Retinal pigment epithelial cell (primary cell): ENCODE data around the gene TNS3.

Source experiments
- DNase-seq: peaks from one replicate; pipeline ENCODE4 v3.0.0-alpha.2; 2010; ENCODE audit warnings: low read depth
- H3K4me3 ChIP-seq: 2 replicates; pipeline ENCODE4 v1.5.1; 2011; ENCODE audit warnings: mild to moderate bottlenecking, low read length, control low read depth, moderate library complexity
- TF ChIP-seq, protein P1 (sequence below): conservative IDR thresholded peaks from 2 replicates; pipeline ENCODE4 v1.5.1; 2011; ENCODE audit warnings: low read depth, low read length, control low read depth, inconsistent platforms

TNS3 gene

DNA sequence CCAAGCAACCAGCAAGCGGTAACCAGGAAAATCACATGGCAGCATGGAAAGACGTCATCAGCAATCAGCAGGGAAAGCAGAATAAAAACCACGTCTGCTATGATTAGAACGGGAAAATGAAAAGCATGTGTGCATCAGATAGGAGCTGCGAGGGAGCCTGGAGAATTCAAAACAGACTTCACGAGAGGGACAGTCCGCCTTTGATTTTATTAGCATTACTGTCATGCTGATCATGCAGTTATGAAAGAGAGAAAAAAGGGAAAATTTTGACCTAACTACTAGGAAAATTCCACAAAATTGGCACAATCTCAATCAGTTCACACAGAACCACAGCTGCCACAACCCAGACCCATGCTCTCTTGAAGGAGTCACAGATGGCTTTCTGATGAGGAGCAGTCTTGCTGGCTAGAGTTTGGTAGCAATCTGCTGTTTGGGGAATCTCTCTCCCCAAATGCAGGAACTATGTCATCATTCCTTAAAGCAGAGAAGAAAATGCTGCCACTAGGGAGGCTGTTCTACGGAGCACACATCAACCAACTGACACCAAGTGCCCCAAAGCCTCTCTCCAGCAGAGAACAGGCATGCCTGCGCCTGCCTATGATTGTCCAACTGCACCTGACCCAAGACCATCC is 295.9 kb downstream of the TNS3 start:
- TF ChIP-seq, protein P1, sequence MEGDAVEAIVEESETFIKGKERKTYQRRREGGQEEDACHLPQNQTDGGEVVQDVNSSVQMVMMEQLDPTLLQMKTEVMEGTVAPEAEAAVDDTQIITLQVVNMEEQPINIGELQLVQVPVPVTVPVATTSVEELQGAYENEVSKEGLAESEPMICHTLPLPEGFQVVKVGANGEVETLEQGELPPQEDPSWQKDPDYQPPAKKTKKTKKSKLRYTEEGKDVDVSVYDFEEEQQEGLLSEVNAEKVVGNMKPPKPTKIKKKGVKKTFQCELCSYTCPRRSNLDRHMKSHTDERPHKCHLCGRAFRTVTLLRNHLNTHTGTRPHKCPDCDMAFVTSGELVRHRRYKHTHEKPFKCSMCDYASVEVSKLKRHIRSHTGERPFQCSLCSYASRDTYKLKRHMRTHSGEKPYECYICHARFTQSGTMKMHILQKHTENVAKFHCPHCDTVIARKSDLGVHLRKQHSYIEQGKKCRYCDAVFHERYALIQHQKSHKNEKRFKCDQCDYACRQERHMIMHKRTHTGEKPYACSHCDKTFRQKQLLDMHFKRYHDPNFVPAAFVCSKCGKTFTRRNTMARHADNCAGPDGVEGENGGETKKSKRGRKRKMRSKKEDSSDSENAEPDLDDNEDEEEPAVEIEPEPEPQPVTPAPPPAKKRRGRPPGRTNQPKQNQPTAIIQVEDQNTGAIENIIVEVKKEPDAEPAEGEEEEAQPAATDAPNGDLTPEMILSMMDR, result peak; percentile 4
- H3K4me3 ChIP-seq, result no peak overlapping the region
- no peak for DNase-seq

DNA sequence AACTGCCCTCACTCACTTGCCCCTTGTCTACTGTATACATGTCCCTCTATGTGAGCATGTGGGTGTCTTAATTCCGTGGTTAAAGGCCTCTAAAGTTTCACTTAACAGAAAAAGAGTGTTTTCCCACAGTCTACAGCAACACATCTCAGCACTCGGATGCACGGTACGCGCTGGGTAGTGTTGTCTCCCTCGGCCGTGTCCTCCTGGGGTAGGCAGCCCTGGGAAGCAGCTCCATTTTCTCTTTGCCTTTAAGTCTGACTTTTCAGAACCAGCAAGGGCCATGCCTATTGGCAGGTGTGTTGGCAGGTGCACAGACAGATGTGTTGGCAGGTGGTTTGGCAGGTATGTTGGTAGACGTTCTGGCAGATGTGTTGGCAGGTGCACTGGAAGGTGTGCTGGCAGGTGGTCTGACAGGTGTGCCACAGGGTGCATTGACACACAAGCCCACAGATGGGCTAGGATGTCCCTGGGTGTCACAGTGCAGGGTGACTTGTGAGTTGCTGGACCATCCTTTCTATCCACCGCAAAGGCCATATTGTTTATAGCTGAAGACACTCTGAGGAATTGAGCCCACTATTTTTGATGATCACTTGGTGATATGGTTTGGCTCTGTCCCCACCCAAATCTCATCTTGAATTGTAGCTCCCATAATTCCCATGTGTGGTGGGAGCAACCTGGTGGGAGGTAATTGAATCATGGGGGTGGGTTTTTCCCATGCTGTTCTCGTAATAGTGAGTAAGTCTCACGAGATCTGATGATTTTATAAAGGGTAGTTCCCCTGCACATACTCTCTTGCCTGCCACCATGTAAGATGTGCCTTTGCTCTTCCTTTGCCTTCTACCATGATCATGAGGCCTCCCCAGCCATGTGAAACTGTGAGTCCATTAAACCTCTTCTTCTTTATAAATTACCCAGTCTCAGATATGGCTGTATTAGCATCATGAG is 296.9 kb downstream of the TNS3 start:
- H3K4me3 ChIP-seq, result no peak overlapping the region
- TF ChIP-seq, protein P1, result no peak
- no peak for DNase-seq

DNA sequence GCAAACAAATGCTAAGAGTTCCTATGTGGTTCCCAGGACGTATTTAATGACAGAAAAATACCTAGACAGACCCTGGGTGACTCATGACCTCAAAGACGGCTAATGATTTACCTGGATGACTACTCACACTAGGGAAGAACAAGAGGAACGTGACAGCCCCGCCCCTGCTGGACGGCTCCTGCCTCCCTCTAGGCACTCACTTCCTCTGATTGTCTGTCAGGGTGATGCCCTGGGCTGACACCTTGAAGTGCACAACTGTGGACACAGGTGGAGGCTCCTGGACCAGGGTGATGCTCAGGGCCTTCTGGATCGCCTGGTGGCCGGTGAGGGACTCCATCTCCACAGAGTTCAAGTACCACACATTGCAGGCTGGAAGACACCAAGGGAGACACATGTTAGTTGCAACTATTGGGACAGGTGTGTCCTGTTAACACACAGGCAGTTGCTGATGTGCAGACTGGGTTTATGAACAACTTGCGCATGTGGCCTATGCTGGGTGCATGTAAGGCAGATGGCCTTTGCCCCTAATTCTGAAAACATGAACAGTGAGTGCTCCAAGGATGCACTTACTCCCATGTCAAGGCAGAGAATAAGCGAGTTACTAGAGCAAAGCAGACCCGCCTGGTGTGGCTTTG is 298.3 kb downstream of the TNS3 start:
- TF ChIP-seq, protein P1, result no peak
- H3K4me3 ChIP-seq, result no peak overlapping the region
- DNase-seq, result no peak

DNA sequence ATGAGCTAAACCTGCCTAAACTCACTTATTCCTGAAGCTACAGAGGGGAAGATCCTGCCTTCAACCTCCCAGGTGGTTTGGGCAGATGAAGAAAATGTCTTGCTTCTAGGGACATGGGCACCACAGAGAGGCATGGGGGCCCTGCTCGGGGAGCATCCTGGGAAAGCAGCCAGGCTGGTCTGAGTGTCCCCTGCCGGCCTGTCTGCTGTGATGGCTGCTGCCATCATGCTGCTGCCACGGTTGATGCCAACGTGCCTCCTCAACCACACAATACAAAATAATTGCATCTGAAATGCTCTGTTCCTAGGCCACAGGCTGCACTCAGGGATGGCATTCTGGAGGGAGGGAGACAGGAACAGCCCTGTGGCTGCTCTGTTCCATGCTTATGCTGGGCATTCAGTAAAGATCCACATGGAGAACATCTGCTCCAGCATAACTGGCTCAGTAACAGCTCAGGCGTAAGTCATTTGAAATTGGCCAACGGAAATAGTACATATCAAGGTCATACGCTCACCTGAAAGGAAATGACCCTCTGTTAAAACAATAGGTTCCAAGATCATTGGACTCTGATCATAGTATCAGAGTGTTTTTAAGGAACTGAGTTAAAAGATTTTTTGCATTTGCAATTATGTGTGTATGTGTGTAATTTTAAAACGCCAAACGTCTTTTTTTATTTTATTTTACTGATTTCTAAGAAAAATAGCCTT is 299.0 kb downstream of the TNS3 start:
- no peak for DNase-seq
- H3K4me3 ChIP-seq, result no peak overlapping the region
- TF ChIP-seq, protein P1, result no peak

DNA sequence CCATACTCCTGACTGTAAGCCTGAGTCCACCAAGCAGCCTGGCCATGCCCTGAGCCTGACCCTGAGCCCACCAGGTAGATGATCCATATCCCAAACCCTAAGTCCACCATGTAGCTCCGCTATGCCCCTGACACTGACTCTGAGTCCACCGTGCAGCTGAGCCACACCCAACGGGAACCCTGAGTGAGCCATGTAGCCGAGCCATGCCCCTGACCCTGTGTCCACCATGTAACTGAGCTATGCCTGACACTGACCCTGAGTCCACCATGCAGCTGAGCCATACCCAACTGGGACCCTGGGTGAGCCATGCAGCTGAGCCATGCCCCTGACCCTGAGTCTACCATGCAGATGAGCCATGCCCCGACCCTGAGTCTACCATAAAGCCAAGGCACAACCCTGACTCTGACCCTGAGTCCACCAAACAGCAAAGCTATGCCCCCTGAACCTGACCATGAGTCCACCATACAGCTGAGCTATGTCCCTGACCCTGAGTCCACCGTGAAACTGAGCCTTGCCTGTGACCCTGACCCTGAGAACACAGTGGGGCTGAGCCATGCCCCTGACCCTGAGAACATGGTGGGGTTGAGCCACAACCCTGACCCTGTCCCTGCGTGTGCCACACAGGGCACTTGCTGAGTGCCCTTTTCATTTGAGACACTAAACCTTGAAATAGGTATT is 299.8 kb downstream of the TNS3 start:
- H3K4me3 ChIP-seq, result no peak overlapping the region
- TF ChIP-seq, protein P1, result no peak
- DNase-seq, result no peak

DNA sequence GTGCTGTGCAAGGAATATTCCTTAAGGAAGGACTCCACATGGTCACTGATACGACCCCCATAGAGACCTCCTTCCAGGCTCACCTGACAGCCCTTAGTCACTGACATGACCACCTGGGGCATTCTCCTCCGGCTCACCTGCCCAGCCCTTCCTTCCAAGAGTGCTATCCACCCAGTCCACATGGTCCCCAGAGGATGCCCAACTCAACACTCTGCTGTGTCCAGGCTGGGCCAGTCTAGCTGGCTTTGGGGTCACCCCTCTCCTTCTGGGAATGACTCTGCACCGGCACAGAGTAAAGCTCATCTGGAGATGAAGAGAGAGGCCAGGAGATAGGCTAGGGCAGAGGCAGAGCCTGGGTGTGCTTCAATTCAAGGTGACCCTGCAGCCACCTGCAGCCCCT is 300.8 kb downstream of the TNS3 start:
- DNase-seq, result no peak
- no peak overlapping the region for H3K4me3 ChIP-seq
- TF ChIP-seq, protein P1, result no peak
